Breast epithelium (tissue), 3 donors: Measurements from ENCODE around the gene TAAR9.

Source experiments
- CTCF ChIP-seq, 3 donors: fragments of 450-650 bp; IDR thresholded peaks; one replicate each; pipeline ENCODE4 v1.5.1; 2016 to 2017; ENCODE audit warnings: antibody characterized with exemption in 3 of 3, mild to moderate bottlenecking in 3 of 3, moderate library complexity in 3 of 3
- POLR2A ChIP-seq: fragments of 450-650 bp; IDR thresholded peaks from one replicate; pipeline ENCODE4 v1.6.1; 2016; ENCODE audit warnings: antibody characterized with exemption, mild to moderate bottlenecking, moderate library complexity

GRCh38 chr6:132551214-132551613 lies 13.1 kb downstream of the TAAR9 start:
- TF ChIP-seq CTCF (IDR thresholded peaks at IDR 0.05) (no peak), POLR2A (no peak)
